Activated B cell treated with CpG ODN at 0.5 μM for 24 hours (primary cell): ENCODE measurements around the gene FBH1. TPM values are rescaled to one million over a fixed set of nuclear protein-coding genes. Genes with fewer than 3 reads are reported as not detected.

Experiments
- ATAC-seq: fragments of 200-7000 bp; cut with Tn5 transposase; one replicate; pipeline ENCODE4 v1.10.0; 2021; ENCODE audit warnings: low read depth, mild to moderate bottlenecking, moderate library complexity
- CTCF ChIA-PET: fragments of 350-600 bp; sonication (Branson Sonifier 250); formaldehyde crosslinking; loops from one replicate; lab custom pipeline; 2021; ENCODE audit warnings: antibody characterized with exemption; lab: Charles Lee
- POLR2A ChIA-PET: fragments of 350-600 bp; sonication (Branson Sonifier 250); formaldehyde crosslinking; loops from one replicate; lab custom pipeline; 2021; ENCODE audit warnings: antibody characterized with exemption; lab: Charles Lee
- DNase-seq: peaks from one replicate; pipeline ENCODE4 v3.0.0; 2022
- H3K27ac Mint-ChIP-seq: one replicate; pipeline ENCODE4 v1.8.0; 2020; ENCODE audit warnings: mixed read lengths
- H3K27me3 Mint-ChIP-seq: one replicate; pipeline ENCODE4 v1.8.0; 2021; ENCODE audit warnings: mixed read lengths
- H3K36me3 Mint-ChIP-seq: one replicate; pipeline ENCODE4 v1.8.0; 2021; ENCODE audit warnings: low read depth, mixed read lengths
- H3K4me1 Mint-ChIP-seq: one replicate; pipeline ENCODE4 v1.8.0; 2021; ENCODE audit warnings: mixed read lengths
- H3K4me3 Mint-ChIP-seq: one replicate; pipeline ENCODE4 v1.8.0; 2020; ENCODE audit warnings: mild to moderate bottlenecking, mixed read lengths
- H3K9me3 Mint-ChIP-seq: one replicate; pipeline ENCODE4 v1.8.0; 2020; ENCODE audit warnings: mixed read lengths
- intact Hi-C: fragments of 100-400 bp; cut with micrococcal nuclease; formaldehyde crosslinking; loops from one replicate; pipeline ENCODE4 v1.15.1; 2024
- total RNA-seq: library from RNA; stranded (reverse); gene quantifications from 2 replicates; pipeline ENCODE4 v1.2.3, GENCODE V29; 2022
- TF ChIP-seq, protein P1 (sequence below): fragments of 200-600 bp; IDR thresholded peaks from one replicate; pipeline ENCODE4 v1.8.0; 2022; ENCODE audit warnings: antibody characterized with exemption, mild to moderate bottlenecking

Gene FBH1
- total RNA-seq, 1 donor from 2014 or later, result 65.5 TPM

DNA sequence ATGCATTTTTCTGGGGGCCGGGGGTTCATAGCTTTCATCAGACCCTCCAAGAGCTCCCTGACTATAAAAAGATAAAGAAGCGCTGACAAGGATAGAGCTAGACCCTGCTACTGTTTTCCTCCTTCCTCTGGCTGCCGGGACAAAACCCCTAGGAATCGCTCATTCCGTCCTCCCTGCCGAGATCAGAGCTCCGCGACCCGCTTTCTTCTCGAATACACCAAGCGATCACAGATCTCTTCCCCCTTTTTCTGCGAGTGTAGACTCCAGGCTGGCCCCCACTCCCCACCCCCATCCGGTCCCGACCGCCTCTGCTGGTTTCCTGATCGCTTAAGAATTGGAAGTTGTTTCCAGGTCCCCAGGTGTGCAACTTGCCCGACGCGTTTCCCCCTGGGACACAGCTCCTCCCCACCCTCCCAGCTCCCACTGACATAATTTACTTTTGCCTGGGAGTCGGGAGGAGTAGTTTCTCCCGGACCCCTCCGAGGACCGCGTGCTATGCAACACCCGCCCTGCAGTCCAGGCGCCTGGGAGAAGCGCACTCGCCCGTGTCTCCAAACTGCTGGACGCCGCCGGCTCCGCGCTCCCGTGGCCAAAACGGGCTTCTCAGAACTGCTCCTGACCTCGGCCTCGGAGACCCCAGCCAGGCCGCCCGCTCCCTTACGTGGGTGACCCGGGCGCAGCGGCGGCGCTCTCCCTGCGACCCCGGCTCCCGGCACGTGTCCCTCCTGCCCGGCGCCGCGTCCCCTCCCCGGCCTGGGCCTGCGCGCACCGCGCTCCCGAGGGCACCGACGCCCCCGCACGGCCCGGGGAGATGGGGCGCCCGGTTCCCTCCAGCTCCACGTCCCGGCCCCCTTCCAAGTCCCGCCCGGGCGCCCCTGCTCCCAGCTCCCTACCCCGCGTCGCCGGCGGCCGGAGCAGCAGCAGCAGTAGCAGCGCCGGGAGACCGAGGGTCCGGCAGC, 86.7 kb downstream of the FBH1 start:
- CTCF ChIA-PET, result interaction anchor here (1.4 to 3.1 kb wide), 3 partner anchors 37 to 226 kb away, joined by 3 to 16 read pairs (median 4); partner anchors contain the start of gene PFKFB3
- ATAC-seq, result peak; percentile 2
- Mint-ChIP-seq H3K27ac (peak overlapping the region; percentile 91), H3K4me1 (peaks cover 46% of the 10 kb centered on the region), H3K9me3 (no peaks in the 10 kb centered on the region), H3K4me3 (peak overlapping the region; percentile 96), H3K27me3 (no peaks in the 10 kb centered on the region), H3K36me3 (peaks cover 6% of the 10 kb centered on the region)
- TF ChIP-seq, protein P1, sequence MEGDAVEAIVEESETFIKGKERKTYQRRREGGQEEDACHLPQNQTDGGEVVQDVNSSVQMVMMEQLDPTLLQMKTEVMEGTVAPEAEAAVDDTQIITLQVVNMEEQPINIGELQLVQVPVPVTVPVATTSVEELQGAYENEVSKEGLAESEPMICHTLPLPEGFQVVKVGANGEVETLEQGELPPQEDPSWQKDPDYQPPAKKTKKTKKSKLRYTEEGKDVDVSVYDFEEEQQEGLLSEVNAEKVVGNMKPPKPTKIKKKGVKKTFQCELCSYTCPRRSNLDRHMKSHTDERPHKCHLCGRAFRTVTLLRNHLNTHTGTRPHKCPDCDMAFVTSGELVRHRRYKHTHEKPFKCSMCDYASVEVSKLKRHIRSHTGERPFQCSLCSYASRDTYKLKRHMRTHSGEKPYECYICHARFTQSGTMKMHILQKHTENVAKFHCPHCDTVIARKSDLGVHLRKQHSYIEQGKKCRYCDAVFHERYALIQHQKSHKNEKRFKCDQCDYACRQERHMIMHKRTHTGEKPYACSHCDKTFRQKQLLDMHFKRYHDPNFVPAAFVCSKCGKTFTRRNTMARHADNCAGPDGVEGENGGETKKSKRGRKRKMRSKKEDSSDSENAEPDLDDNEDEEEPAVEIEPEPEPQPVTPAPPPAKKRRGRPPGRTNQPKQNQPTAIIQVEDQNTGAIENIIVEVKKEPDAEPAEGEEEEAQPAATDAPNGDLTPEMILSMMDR, result no peak
- POLR2A ChIA-PET, result interaction anchor here (0.5 to 3.3 kb wide), 25 partner anchors 9 to 371 kb away, joined by 3 to 30 read pairs (median 4); partner anchors contain the start of genes ANKRD16, FBH1, GDI2 and PFKFB3
- peak; percentile 23 for DNase-seq
- intact Hi-C loops, result loop anchor here (1.0 to 10.0 kb wide), 12 partner anchors 12 to 1808 kb away; partner anchors contain the start of genes ANKRD16, ATP5F1C, GDI2 and KIN

DNA sequence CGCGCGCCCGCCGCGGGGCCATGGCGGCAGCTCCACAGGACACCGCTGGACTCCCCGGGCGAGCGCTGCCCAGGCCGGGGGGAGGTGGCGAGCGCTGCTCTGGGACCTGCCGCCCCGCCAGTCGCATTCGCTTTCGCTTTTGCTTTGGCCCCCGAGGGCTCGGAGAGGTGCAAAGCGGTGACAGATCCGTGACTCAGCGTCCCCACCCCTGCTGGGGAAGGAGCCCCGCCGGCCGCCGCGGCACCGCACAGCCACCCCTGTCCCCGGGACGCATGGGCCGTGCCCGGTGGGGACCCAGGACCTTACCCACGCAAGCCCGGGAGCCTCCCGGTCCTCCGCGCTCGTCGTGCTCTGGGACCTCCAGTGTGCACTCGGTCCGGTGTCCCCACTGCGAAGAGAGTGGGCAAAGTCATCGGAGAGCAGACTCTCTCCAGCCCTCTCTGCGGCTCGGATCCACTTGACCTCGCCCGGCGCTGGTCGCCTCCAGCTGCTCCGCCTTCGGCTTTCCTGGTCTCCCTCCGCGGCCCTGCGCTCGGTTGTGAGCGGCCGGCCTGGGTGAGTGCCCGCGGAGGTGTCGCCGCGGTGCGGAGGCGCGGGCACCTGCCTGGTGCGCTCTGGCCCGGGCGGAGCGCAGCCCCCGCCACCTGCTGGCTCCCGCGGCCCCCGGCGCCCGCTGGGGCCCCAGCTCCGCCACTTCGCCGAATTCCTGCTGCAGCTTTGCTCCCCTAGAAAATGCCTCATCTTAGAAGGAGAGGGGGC, 87.6 kb downstream of the FBH1 start, which contains the start of gene IL15RA:
IL15RA (minus strand) TSS at position 73 of the 759 bp plus-strand sequence; CDS start at position 22, 51 bp downstream.
- Mint-ChIP-seq H3K27ac (peak within 1 kb of the TSS; percentile 91), H3K9me3 (no peaks in the 10 kb centered on the region), H3K4me1 (peaks cover 41% of the 10 kb centered on the region), H3K4me3 (peak within 1 kb of the TSS; percentile 96), H3K27me3 (no peaks in the 10 kb centered on the region), H3K36me3 (peaks cover 6% of the 10 kb centered on the region)
- ATAC-seq (peak; percentile 70), DNase-seq (peak; percentile 75)
- intact Hi-C loops, result loop anchor here (1.0 to 10.0 kb wide), 9 partner anchors 11 to 1807 kb away; partner anchors contain the start of genes ATP5F1C, GDI2, KIN and PFKFB3
- ChIA-PET CTCF (interaction anchor here (0.8 to 3.1 kb wide), 4 partner anchors 36 to 91 kb away, joined by 3 to 16 read pairs (median 4); partner anchors contain the start of gene FBH1), POLR2A (interaction anchor here (0.6 to 3.3 kb wide), 10 partner anchors 10 to 164 kb away, joined by 3 to 30 read pairs (median 4); partner anchors contain the start of gene GDI2)
- TF ChIP-seq, protein P1, result no peak

DNA sequence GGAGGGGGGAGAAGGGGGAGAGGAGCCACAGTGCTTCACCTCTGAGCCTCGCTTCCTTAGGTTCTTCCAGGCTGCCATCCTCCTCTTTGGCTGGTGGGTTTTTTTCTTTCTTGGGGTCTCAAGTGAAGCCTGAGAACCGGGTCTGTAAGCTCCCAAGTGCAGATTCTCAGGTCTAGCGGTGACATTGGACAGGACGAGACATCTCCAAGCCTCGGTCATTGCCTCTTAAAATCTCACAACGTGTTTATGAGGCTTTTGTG, 88.1 kb downstream of the FBH1 start:
- intact Hi-C loops, result loop anchor here (5.0 to 10.0 kb wide), 3 partner anchors 184 to 1807 kb away; partner anchors contain the start of genes ATP5F1C and KIN
- H3K27me3 Mint-ChIP-seq, result no peaks in the 10 kb centered on the region

DNA sequence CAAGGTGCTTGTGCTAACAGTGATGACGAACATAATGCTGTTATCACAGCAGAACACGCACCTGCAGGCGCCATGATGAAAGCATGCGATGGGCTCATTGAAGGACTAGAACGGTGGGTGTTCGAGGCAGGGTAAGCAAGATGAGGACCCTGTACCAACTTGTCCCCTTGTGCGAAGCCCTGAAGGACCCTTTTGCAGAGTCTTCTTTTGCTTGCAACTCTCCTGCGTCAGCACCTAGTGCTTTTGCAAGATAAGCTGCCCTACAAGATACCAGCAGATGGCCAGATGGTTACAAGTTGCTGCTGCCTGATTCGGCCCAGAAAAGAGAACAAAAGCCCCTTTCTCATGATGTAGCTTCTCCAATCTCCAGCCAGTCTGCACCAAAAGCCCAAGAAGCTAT, 91.5 kb downstream of the FBH1 start:
- POLR2A ChIA-PET, result no interaction called here
- CTCF ChIA-PET, result no interaction called here
- H3K4me3 Mint-ChIP-seq, result no peak overlapping the region
- ATAC-seq (no peak), DNase-seq (no peak)
- no peaks in the 10 kb centered on the region for H3K9me3 Mint-ChIP-seq
- H3K27ac Mint-ChIP-seq, result no peak overlapping the region
- H3K4me1 Mint-ChIP-seq, result peaks cover 5% of the 10 kb centered on the region
- no peaks in the 10 kb centered on the region for H3K27me3 Mint-ChIP-seq
- intact Hi-C loops, result no loop called here
- TF ChIP-seq, protein P1, result no peak
- H3K36me3 Mint-ChIP-seq, result peaks cover 4% of the 10 kb centered on the region

More for the DNA sequence above, 88.1 kb downstream of the FBH1 start:
- H3K36me3 Mint-ChIP-seq, result peaks cover 6% of the 10 kb centered on the region
- ChIA-PET CTCF (interaction anchor here (0.8 to 3.1 kb wide), 4 partner anchors 35 to 92 kb away, joined by 3 to 16 read pairs (median 4); partner anchors contain the start of gene FBH1), POLR2A (interaction anchor here (0.6 to 3.3 kb wide), 6 partner anchors 11 to 126 kb away, joined by 3 to 30 read pairs (median 4); no protein-coding TSS in a partner anchor)
- ATAC-seq (no peak), DNase-seq (no peak)
- peaks cover 37% of the 10 kb centered on the region for H3K4me1 Mint-ChIP-seq
- peak overlapping the region; percentile 87 for H3K27ac Mint-ChIP-seq
- H3K9me3 Mint-ChIP-seq, result no peaks in the 10 kb centered on the region
- peak overlapping the region; percentile 89 for H3K4me3 Mint-ChIP-seq
- TF ChIP-seq, protein P1, result no peak
